DLD1 (cell line): ENCODE measurements around the gene CHD3.

Experiments used
- in situ Hi-C: cut with HindIII; loops from 2 replicates; pipeline ENCODE4 v1.10.0; 2017; ENCODE audit warnings: low sequenced_read_pairs

The CHD3 gene

DNA sequence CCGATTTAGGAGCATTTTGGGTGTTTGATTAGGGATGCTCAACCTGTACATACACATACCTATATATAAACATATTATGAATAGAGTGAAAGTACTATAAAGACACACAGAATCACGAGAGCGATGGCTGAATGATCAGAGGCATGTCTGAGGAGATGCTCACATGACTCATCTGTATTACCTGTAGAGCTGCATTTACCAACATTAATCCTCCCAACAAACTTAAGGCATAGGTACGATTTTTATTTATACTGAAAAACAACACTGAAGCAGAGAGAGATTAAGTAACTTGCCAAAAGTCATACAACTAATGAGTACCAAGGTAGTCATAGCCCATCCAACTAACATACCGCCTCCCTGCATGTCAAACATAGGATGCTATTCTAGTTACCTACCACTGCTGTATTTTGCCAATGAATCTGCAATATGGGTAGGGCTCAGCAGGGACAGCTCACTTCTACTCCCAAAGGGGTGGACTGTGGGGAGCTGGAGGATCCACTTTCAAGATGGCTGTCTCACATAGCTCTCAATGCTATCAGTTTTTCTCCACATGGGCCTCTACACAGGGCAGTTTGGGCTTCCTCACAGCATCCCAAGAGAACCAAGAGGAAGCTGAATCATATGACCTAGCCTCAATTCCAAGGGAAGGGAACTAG, 23.5 kb upstream of the CHD3 start:
- in situ Hi-C loops, result no loop called here

DNA sequence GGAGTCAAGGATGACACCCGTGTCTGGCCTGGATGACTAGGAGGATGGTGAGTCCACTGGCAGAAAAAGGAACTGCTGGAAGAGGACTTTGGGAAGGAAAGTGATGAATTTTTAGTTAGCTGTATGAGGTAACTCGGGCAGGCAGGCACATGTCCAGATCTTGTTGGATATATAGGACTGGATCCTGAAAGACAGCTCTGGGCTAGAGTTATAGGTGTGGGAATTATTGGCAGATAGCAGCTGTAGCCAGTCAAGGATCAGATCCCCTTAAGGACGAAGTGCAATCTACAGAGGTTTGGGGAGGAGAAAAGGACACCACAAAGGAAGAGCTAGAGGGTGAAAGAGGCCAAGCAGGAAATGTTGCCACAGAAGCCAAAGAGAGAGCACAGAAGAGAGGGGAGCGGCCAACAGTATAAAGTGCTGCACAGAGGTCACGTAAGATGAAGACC, 20.7 kb upstream of the CHD3 start:
- in situ Hi-C loops, result no loop called here

DNA sequence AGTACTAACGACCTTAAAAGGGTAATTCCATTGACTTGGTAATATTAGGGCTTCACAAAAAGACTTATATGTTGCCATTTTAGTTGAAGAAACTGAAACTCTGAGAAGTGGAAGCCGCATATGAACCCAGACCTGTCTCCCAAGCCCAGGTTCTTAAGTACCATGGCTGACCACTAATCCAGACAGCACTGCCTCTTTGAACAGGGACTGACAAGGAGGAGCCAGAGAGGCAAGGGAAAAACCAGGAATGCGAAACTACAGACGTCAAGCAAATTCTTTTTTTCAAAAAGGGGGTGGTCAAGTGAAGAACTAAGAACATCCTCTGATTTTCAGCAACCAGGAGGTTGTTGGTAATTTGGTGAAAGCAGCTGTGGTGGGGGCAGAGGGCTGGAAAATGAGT, 15.5 kb upstream of the CHD3 start:
- in situ Hi-C loops, result no loop called here

GRCh38 chr17:7875804-7876370, 12.7 kb upstream of the CHD3 start:
- in situ Hi-C loops, result no loop called here

GRCh38 chr17:7878234-7878633, 10.4 kb upstream of the CHD3 start:
- in situ Hi-C loops, result no loop called here

DNA sequence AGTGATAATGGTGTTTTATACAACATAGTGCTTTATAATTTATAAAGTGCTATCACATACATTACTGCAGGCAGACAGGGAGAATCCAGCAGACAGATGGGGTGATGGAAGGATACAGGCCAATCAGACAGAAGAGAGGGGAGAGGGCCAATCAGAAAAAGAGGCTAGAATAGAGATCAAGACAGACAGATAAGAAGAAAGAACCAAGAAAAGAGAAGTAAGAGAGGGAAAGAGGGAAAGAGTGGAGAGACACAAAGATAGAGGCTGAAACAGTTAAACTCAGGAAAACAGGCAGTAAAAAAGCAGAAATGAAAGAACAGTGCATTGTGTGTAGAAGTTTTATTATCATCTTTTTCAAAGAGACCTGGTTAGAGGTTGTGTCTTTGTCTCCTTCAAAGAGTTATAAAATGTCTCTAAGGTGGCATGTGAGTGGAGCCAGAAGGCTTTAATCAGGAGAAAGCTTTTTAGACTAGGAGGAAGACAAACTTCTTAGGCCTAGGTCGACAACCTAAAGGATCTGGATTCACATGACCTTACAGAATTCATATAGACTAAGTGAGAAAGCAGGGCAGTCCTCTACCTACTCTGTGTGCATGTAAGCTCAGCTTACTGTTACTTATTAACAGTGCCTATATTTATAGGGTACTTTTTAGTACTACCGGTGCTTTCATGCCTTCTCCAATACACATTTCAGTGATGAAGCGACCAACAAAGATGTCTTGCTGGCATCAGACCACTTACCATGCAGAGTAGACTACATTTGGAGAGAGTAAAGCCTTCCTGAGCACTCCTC, 8.3 kb upstream of the CHD3 start:
- in situ Hi-C loops, result no loop called here

DNA sequence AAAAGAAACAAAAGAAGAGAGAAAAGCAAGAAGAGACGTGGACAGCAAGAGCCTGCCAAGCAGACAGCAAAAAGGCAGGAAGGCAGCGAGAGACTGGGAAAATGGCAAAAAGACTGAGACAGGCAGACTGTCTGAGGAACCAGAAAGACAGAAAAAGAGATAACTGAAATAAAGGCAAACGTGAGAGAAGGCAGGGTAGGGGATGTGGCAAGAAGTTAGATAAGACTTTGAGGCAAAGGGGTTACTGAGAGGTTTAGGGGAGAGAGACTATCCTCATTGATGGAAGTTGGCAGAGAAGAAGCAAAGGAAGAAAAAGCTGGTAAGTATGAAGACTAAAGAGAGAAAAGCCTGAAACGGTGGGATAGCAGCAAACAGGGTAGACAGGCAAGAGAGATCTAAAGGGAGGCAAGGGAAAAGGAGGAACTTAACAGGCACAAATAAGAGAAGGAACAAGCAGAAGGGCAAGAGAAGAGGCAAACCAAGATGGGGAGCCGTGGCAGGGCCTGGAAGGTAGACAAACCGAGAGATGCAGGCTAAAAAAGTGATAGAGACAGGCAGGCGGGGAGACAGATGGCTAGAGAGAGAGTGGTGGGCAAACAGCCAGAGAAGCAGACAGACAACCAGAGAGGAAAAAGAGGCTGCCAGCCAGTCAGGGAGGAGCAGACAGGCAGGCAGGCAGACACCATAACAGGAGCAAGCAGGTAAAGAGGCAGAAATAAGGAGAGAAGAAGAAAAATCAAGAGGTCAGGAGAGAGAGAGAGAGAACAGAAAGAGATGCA, 7.1 kb upstream of the CHD3 start:
- in situ Hi-C loops, result no loop called here

DNA sequence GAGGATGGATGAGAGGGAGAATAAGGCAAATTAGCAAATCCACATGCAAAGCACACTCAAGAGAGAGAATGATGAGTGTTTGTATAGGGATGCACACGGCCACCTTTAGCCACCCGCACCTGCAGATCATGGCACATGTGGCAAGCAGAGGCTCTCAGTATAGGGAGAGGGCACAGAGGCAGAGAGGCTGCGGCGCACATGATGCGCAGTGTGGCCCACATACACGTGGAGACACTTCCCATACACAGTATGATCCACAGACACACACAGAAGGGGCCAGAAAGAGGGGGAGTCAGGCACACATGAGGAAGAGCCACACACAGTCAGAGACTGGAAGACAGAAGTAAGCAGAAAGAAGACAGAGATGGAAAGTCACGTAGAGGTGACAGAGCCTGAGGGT, 6.5 kb upstream of the CHD3 start:
- in situ Hi-C loops, result no loop called here

- in situ Hi-C loops, result no loop called here
These were observed 6.0 kb upstream of the CHD3 start for GRCh38 chr17:7882629-7883028.

GRCh38 chr17:7883781-7884386, 4.7 kb upstream of the CHD3 start:
- in situ Hi-C loops, result no loop called here

GRCh38 chr17:7884581-7885366, 3.8 kb upstream of the CHD3 start:
- in situ Hi-C loops, result no loop called here

GRCh38 chr17:7885367-7886226, 3.0 kb upstream of the CHD3 start:
- in situ Hi-C loops, result no loop called here

DNA sequence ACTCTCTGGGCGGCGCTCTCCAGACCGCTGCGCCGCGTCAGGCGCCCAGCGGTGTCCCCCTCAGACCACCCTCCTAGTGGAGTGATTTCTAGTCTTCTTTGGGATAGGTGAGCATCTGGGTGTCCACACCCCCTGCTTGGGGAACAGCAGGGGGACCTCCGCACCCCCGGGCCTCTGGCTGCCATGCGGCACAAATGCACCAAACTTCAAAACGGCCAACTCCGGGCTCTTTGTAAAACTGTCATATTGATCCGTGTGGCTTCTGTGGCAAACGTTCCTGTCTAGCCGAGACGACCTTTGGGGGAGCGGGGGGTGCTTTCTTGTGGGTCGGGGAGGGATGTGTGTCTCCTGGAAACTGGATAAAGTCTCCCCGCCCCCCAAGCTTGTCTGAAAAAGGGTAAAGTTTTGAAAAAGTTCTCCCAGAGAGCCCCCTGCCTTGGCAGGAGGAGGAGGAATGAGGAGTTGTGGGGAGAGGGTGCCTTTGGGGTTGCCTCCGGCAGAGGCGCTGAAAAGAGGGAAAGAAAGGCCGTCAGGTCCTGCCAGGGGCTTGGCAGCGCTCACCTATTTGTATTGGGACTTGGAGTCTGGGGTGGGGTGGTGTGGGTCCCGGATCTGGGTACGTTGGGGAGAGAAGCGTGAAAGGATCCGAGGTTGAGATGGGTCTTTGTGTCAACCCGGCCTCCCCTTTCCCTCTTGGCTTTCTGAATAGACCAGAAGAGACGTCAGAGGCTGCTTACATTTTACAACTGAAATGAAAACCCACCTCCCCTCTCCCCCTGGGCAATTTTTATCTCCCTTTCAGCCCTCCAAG, 2.2 kb upstream of the CHD3 start:
- in situ Hi-C loops, result no loop called here

GRCh38 chr17:7887038-7887481, 1.5 kb upstream of the CHD3 start:
- in situ Hi-C loops, result no loop called here

- in situ Hi-C loops, result no loop called here
These were observed 956 bp upstream of the CHD3 start for GRCh38 chr17:7887482-7888183.

DNA sequence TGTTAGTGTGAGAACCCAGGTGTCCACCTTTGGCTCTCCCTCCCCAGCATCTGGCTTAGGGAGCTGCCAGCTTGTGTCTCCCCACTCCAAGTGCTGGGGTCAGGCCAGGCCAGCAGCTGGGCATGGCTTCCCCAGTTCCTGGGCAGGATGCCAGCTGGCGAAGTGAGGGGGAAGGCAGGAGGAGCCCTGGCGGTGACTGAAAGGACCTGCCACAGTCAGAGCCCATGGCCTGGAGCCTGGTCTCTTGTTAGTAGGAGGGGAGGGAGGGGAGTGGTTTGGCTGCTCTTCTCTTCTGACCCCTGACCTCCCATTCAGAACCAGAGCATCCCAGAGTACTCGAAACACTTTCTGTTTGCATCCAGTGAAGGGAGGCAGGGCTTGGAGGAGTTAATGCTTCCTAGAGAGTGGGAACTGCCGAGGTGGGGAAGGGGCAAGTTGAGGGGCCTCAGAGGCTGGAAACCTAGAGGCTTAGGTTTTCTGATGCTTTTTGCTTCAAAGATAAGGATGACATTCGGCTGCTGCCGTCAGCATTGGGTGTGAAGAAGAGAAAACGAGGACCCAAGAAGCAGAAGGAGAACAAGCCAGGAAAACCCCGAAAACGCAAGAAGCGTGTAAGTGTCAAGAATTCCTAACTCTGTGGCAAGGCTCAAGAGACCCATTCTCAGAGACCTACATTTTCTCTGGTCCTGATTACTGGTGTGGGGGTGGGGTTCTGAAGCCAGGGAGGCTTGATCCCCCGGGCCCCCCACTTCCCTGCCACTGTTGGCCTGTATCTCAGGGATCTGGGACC, 772 bp downstream of the CHD3 start:
- in situ Hi-C loops, result no loop called here
